ENCODE data around the gene PRDM13.

DNA sequence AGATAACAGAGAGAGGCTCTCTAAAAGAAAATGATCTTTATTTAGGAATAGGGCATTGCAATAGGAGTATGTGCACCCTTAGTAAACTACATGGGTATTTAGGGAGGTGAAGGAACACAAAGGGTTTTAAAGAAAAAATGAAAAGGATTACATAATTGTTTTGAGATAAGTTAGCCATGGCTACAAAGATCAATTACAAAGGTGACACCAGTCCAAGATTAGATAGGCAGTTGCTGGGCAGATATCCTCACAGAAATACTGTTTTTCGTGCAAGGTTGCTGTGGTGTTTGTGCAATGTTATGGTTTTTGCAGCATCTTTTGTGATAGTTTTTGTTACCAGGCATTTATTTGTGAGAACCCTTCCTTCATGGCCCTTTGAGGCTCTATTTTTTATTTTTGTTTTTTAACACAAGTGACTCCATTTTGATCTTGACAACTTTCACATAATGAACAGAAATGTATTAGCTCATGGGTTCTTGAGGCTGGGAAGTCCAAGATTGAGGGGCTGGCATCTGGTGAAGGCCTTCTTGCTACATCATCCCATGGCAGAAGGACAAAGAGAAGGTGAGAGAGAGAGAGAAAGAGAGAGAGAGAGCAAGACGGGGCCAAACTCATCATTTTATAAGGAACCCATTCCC, 32.5 kb upstream of the PRDM13 start:
- TF ChIP-seq, protein P1, sequence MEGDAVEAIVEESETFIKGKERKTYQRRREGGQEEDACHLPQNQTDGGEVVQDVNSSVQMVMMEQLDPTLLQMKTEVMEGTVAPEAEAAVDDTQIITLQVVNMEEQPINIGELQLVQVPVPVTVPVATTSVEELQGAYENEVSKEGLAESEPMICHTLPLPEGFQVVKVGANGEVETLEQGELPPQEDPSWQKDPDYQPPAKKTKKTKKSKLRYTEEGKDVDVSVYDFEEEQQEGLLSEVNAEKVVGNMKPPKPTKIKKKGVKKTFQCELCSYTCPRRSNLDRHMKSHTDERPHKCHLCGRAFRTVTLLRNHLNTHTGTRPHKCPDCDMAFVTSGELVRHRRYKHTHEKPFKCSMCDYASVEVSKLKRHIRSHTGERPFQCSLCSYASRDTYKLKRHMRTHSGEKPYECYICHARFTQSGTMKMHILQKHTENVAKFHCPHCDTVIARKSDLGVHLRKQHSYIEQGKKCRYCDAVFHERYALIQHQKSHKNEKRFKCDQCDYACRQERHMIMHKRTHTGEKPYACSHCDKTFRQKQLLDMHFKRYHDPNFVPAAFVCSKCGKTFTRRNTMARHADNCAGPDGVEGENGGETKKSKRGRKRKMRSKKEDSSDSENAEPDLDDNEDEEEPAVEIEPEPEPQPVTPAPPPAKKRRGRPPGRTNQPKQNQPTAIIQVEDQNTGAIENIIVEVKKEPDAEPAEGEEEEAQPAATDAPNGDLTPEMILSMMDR (IDR thresholded peaks at IDR 0.05): no peak
- no peak for TF ChIP-seq KAT7 (CRISPR knock-in tag; IDR thresholded peaks at IDR 0.05; ENCODE audit: borderline replicate concordance)
- TF ChIP-seq, protein P2, sequence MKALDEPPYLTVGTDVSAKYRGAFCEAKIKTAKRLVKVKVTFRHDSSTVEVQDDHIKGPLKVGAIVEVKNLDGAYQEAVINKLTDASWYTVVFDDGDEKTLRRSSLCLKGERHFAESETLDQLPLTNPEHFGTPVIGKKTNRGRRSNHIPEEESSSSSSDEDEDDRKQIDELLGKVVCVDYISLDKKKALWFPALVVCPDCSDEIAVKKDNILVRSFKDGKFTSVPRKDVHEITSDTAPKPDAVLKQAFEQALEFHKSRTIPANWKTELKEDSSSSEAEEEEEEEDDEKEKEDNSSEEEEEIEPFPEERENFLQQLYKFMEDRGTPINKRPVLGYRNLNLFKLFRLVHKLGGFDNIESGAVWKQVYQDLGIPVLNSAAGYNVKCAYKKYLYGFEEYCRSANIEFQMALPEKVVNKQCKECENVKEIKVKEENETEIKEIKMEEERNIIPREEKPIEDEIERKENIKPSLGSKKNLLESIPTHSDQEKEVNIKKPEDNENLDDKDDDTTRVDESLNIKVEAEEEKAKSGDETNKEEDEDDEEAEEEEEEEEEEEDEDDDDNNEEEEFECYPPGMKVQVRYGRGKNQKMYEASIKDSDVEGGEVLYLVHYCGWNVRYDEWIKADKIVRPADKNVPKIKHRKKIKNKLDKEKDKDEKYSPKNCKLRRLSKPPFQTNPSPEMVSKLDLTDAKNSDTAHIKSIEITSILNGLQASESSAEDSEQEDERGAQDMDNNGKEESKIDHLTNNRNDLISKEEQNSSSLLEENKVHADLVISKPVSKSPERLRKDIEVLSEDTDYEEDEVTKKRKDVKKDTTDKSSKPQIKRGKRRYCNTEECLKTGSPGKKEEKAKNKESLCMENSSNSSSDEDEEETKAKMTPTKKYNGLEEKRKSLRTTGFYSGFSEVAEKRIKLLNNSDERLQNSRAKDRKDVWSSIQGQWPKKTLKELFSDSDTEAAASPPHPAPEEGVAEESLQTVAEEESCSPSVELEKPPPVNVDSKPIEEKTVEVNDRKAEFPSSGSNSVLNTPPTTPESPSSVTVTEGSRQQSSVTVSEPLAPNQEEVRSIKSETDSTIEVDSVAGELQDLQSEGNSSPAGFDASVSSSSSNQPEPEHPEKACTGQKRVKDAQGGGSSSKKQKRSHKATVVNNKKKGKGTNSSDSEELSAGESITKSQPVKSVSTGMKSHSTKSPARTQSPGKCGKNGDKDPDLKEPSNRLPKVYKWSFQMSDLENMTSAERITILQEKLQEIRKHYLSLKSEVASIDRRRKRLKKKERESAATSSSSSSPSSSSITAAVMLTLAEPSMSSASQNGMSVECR (CRISPR knock-in tag; IDR thresholded peaks at IDR 0.05; ENCODE audit: borderline replicate concordance): no peak
- TF ChIP-seq, protein P3, sequence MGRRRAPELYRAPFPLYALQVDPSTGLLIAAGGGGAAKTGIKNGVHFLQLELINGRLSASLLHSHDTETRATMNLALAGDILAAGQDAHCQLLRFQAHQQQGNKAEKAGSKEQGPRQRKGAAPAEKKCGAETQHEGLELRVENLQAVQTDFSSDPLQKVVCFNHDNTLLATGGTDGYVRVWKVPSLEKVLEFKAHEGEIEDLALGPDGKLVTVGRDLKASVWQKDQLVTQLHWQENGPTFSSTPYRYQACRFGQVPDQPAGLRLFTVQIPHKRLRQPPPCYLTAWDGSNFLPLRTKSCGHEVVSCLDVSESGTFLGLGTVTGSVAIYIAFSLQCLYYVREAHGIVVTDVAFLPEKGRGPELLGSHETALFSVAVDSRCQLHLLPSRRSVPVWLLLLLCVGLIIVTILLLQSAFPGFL (CRISPR knock-in tag; IDR thresholded peaks at IDR 0.05; ENCODE audit: borderline replicate concordance): no peak
- TF ChIP-seq ZNF671 (CRISPR knock-in tag; IDR thresholded peaks at IDR 0.05): no peak
- no peak for TF ChIP-seq SP1 (CRISPR knock-in tag; conservative IDR thresholded peaks at IDR 0.05)
- no peak for TF ChIP-seq IRF2 (CRISPR knock-in tag; IDR thresholded peaks at IDR 0.05; ENCODE audit: borderline replicate concordance, low read depth)
- no peak for TF ChIP-seq SMAD3 (CRISPR knock-in tag; IDR thresholded peaks at IDR 0.05; ENCODE audit: borderline replicate concordance)
- TF ChIP-seq TCF7 (CRISPR knock-in tag; IDR thresholded peaks at IDR 0.05; ENCODE audit: low read depth): no peak
- TF ChIP-seq, protein P4, sequence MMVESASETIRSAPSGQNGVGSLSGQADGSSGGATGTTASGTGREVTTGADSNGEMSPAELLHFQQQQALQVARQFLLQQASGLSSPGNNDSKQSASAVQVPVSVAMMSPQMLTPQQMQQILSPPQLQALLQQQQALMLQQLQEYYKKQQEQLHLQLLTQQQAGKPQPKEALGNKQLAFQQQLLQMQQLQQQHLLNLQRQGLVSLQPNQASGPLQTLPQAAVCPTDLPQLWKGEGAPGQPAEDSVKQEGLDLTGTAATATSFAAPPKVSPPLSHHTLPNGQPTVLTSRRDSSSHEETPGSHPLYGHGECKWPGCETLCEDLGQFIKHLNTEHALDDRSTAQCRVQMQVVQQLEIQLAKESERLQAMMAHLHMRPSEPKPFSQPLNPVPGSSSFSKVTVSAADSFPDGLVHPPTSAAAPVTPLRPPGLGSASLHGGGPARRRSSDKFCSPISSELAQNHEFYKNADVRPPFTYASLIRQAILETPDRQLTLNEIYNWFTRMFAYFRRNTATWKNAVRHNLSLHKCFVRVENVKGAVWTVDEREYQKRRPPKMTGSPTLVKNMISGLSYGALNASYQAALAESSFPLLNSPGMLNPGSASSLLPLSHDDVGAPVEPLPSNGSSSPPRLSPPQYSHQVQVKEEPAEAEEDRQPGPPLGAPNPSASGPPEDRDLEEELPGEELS (CRISPR knock-in tag; IDR thresholded peaks at IDR 0.05): no peak
- TF ChIP-seq, protein P5, sequence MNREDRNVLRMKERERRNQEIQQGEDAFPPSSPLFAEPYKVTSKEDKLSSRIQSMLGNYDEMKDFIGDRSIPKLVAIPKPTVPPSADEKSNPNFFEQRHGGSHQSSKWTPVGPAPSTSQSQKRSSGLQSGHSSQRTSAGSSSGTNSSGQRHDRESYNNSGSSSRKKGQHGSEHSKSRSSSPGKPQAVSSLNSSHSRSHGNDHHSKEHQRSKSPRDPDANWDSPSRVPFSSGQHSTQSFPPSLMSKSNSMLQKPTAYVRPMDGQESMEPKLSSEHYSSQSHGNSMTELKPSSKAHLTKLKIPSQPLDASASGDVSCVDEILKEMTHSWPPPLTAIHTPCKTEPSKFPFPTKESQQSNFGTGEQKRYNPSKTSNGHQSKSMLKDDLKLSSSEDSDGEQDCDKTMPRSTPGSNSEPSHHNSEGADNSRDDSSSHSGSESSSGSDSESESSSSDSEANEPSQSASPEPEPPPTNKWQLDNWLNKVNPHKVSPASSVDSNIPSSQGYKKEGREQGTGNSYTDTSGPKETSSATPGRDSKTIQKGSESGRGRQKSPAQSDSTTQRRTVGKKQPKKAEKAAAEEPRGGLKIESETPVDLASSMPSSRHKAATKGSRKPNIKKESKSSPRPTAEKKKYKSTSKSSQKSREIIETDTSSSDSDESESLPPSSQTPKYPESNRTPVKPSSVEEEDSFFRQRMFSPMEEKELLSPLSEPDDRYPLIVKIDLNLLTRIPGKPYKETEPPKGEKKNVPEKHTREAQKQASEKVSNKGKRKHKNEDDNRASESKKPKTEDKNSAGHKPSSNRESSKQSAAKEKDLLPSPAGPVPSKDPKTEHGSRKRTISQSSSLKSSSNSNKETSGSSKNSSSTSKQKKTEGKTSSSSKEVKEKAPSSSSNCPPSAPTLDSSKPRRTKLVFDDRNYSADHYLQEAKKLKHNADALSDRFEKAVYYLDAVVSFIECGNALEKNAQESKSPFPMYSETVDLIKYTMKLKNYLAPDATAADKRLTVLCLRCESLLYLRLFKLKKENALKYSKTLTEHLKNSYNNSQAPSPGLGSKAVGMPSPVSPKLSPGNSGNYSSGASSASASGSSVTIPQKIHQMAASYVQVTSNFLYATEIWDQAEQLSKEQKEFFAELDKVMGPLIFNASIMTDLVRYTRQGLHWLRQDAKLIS (CRISPR knock-in tag; IDR thresholded peaks at IDR 0.05; ENCODE audit: borderline replicate concordance): no peak
- TF ChIP-seq, protein P6, sequence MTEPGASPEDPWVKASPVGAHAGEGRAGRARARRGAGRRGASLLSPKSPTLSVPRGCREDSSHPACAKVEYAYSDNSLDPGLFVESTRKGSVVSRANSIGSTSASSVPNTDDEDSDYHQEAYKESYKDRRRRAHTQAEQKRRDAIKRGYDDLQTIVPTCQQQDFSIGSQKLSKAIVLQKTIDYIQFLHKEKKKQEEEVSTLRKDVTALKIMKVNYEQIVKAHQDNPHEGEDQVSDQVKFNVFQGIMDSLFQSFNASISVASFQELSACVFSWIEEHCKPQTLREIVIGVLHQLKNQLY (CRISPR knock-in tag; IDR thresholded peaks at IDR 0.05): no peak

All from WTC11 (cell line).